H1 (cell line): Measurements from ENCODE around the gene SMARCD1. TPM values are rescaled to one million over a fixed set of nuclear protein-coding genes. Genes with fewer than 3 reads are reported as not detected.

Experiments used
- CTCF ChIA-PET: fragments of 300-600 bp; sonication (Branson Sonifier 250); formaldehyde crosslinking; loops from one replicate; lab custom pipeline; 2021; ENCODE audit not compliant: partially characterized antibody; lab: Charles Lee
- POLR2A ChIA-PET: fragments of 300-600 bp; sonication (Branson Sonifier 250); formaldehyde crosslinking; loops from one replicate; lab custom pipeline; 2021; ENCODE audit warnings: inconsistent platforms; ENCODE audit not compliant: partially characterized antibody; lab: Charles Lee
- DNase-seq, 2 experiments: peaks; one replicate each; pipeline versions ENCODE4 v3.0.0 to v3.0.0-alpha.2; 2010 to 2022; ENCODE audit warnings: low spot score in 2 of 2, low read depth in 1 of 2, mixed read lengths in 1 of 2
- FAIRE-seq: peaks from 2 replicates; lab custom pipeline; 2011; peaks lifted over from hg19 to GRCh38; lab: Jason Lieb, UNC
- H2AFZ ChIP-seq: 2 replicates; pipeline ENCODE4 v1.8.1; 2012; ENCODE audit warnings: low read length, inconsistent platforms
- H2AK5ac ChIP-seq: 2 replicates; pipeline ENCODE4 v1.6.1; 2013; ENCODE audit warnings: low read depth, low read length
- H2BK120ac ChIP-seq: replicated peaks from 2 replicates; pipeline ENCODE3; 2013; ENCODE audit warnings: low read depth, low read length, inconsistent platforms
- H2BK12ac ChIP-seq: 2 replicates; pipeline ENCODE4 v1.6.1; 2013; ENCODE audit warnings: low read depth, low read length
- H2BK15ac ChIP-seq: 2 replicates; pipeline ENCODE4 v1.6.1; 2013; ENCODE audit warnings: low read length
- H2BK20ac ChIP-seq: 2 replicates; pipeline ENCODE4 v1.6.1; 2013; ENCODE audit warnings: low read length
- H2BK5ac ChIP-seq: 2 replicates; pipeline ENCODE4 v1.6.1; 2013; ENCODE audit warnings: low read depth, low read length
- H3K14ac ChIP-seq: 2 replicates; pipeline ENCODE4 v1.6.1; 2013; ENCODE audit warnings: inconsistent platforms; ENCODE audit not compliant: insufficient read length
- H3K18ac ChIP-seq: 2 replicates; pipeline ENCODE4 v1.6.1; 2013; ENCODE audit warnings: low read length; ENCODE audit errors: extremely low read depth
- H3K23ac ChIP-seq: 2 replicates; pipeline ENCODE4 v1.6.1; 2013; ENCODE audit warnings: inconsistent platforms; ENCODE audit not compliant: insufficient read length
- H3K23me2 ChIP-seq: 2 replicates; pipeline ENCODE4 v1.6.1; 2013; ENCODE audit warnings: low read depth, low read length
- H3K27ac ChIP-seq: 2 replicates; pipeline ENCODE4 v1.6.1; 2011; ENCODE audit warnings: low read depth, low read length, inconsistent platforms
- H3K27me3 ChIP-seq, 4 experiments: replicated peaks in 1 of 4; 1 replicate in 1 of 4; 2 replicates in 3 of 4; pipeline versions ENCODE4 v1.6.1 to v1.8.1; 2011 to 2013; ENCODE audit warnings: low read length in 3 of 4, mild to moderate bottlenecking in 3 of 4, inconsistent platforms in 2 of 4, mixed read lengths in 2 of 4, moderate library complexity in 1 of 4; ENCODE audit not compliant: control insufficient read depth in 3 of 4, insufficient read depth in 3 of 4; ENCODE audit errors: extremely low read depth in 1 of 4
- H3K36me3 ChIP-seq, 4 experiments: 2 replicates each; pipeline versions ENCODE4 v1.6.1 to v1.8.1; 2011 to 2013; ENCODE audit warnings: mild to moderate bottlenecking in 4 of 4, low read length in 3 of 4, moderate library complexity in 2 of 4, control low read depth in 1 of 4, inconsistent platforms in 1 of 4; ENCODE audit not compliant: insufficient read depth in 4 of 4, control insufficient read depth in 2 of 4
- H3K4ac ChIP-seq: replicated peaks from 2 replicates; pipeline ENCODE3; 2013; ENCODE audit warnings: low read length, low read depth, mixed read lengths, inconsistent platforms; ENCODE audit not compliant: insufficient read length
- H3K4me1 ChIP-seq, 4 experiments: replicated peaks in 1 of 4; 1 replicate in 1 of 4; 2 replicates in 3 of 4; pipeline versions ENCODE4 v1.6.1 to v1.8.1; 2011 to 2013; ENCODE audit warnings: low read length in 3 of 4, inconsistent platforms in 2 of 4, mixed read lengths in 1 of 4; ENCODE audit not compliant: insufficient read depth in 4 of 4, control insufficient read depth in 3 of 4
- H3K4me2 ChIP-seq, 2 experiments: 2 replicates each; pipeline versions ENCODE4 v1.6.1 to v1.8.1; 2011 to 2013; ENCODE audit warnings: low read depth in 2 of 2, low read length in 2 of 2, control low read depth in 1 of 2, inconsistent platforms in 1 of 2, mild to moderate bottlenecking in 1 of 2; ENCODE audit not compliant: insufficient read depth in 1 of 2
- H3K4me3 ChIP-seq, 4 experiments: fragments of 200-600, 300-600 bp in 1 of 4; sonication (generic), shearing (Covaris generic), sonication (Bioruptor Twin) in 1 of 4; 2 replicates each; pipeline versions ENCODE4 v1.5.1 to v1.8.1; 2011 to 2016; ENCODE audit warnings: low read length in 4 of 4, low read depth in 3 of 4, control low read depth in 2 of 4, inconsistent platforms in 2 of 4, mild to moderate bottlenecking in 2 of 4, mixed read lengths in 1 of 4, moderate library complexity in 1 of 4; ENCODE audit not compliant: insufficient read depth in 2 of 4; ENCODE audit errors: extremely low read depth in 1 of 4
- H3K56ac ChIP-seq: replicated peaks from 2 replicates; pipeline ENCODE3; 2013; ENCODE audit warnings: low read depth, mild to moderate bottlenecking, mixed read lengths, low read length, inconsistent platforms; ENCODE audit not compliant: insufficient read length
- H3K79me1 ChIP-seq: 2 replicates; pipeline ENCODE4 v1.6.1; 2013; ENCODE audit warnings: low read depth, low read length, control low read depth
- H3K79me2 ChIP-seq, 2 experiments: 2 replicates each; pipeline versions ENCODE4 v1.6.1 to v1.8.1; 2012 to 2013; ENCODE audit warnings: low read length in 2 of 2, mild to moderate bottlenecking in 2 of 2, inconsistent platforms in 1 of 2; ENCODE audit not compliant: insufficient read depth in 2 of 2, control insufficient read depth in 1 of 2
- H3K9ac ChIP-seq, 4 experiments: replicated peaks in 1 of 4; 1 replicate in 1 of 4; 2 replicates in 3 of 4; pipeline versions ENCODE4 v1.6.1 to v1.8.1; 2011 to 2013; ENCODE audit warnings: low read depth in 3 of 4, low read length in 3 of 4, control low read depth in 2 of 4, mild to moderate bottlenecking in 2 of 4, moderate library complexity in 2 of 4, inconsistent platforms in 1 of 4; ENCODE audit errors: extremely low read depth in 1 of 4
- H3K9me3 ChIP-seq, 2 experiments: 2 replicates each; pipeline versions ENCODE4 v1.6.1 to v1.8.1; 2012 to 2013; ENCODE audit warnings: mild to moderate bottlenecking in 2 of 2, moderate library complexity in 2 of 2, control low read depth in 1 of 2, inconsistent platforms in 1 of 2, low read depth in 1 of 2, low read length in 1 of 2, mixed read lengths in 1 of 2; ENCODE audit not compliant: insufficient read depth in 2 of 2
- H4K20me1 ChIP-seq, 2 experiments: replicated peaks in 1 of 2; 2 replicates each; pipeline versions ENCODE3 to v1.8.1; 2011 to 2013; ENCODE audit warnings: inconsistent platforms in 2 of 2, low read length in 2 of 2, mild to moderate bottlenecking in 1 of 2; ENCODE audit not compliant: insufficient read depth in 2 of 2, control insufficient read depth in 1 of 2
- H4K5ac ChIP-seq: 2 replicates; pipeline ENCODE4 v1.6.1; 2013; ENCODE audit warnings: low read length, low read depth, mixed read lengths, inconsistent platforms; ENCODE audit not compliant: insufficient read length
- H4K8ac ChIP-seq: 2 replicates; pipeline ENCODE4 v1.8.0; 2013; ENCODE audit warnings: mild to moderate bottlenecking, moderate library complexity, low read length, inconsistent platforms; ENCODE audit not compliant: insufficient read depth; ENCODE audit errors: extremely low read depth
- H4K91ac ChIP-seq: replicated peaks from 2 replicates; pipeline ENCODE3; 2013; ENCODE audit warnings: low read length, mixed read lengths, inconsistent platforms; ENCODE audit not compliant: insufficient read length
- ASH2L ChIP-seq: fragments of 200-600, 300-600 bp; sonication (generic); IDR thresholded peaks from one replicate; pipeline ENCODE4 v1.7.1; 2017; ENCODE audit warnings: low read length
- SIX5 ChIP-seq: IDR thresholded peaks from 2 replicates; pipeline ENCODE4 v1.6.1; 2011; ENCODE audit warnings: mild to moderate bottlenecking, low read depth, low read length
- WGBS, 2 experiments: shearing (Covaris generic) in 1 of 2; methylation state at CpG; one replicate each; pipeline versions ENCODE4 v1.1.6 to v1.1.7; 2013 to 2015; ENCODE audit warnings: low lambda C conversion rate in 2 of 2, mixed read lengths in 2 of 2, inconsistent platforms in 1 of 2, low coverage in 1 of 2, missing lambda C conversion rate in 1 of 2; ENCODE audit not compliant: insufficient replicate concordance in 2 of 2, insufficient coverage in 1 of 2, insufficient read length in 1 of 2; ENCODE audit errors: extremely low coverage in 1 of 2, missing lambda C conversion rate in 1 of 2; 5-methylcytosine and 5-hydroxymethylcytosine counted together
- polyA plus RNA-seq, 7 experiments: library from polyadenylated mRNA; depleted of rRNA in 3 of 7; stranded (reverse) in 5 of 7; unstranded in 2 of 7; fragments of >200 nt in 5 of 7; fragments of 200-250 nt in 2 of 7; gene quantifications; 1 replicate in 5 of 7; 2 replicates in 1 of 7; 4 replicates in 1 of 7; pipeline versions ENCODE4 v1.2.1 to v1.2.3, GENCODE V29; 2011 to 2013; ENCODE audit warnings: missing spikeins in 2 of 7, mixed read lengths in 2 of 7
- total RNA-seq: library from RNA; stranded (reverse); fragmentation: NEBNext Ultra II Directional; extraction: Animal tissue kit (Norgen Biotek cat#: 25700); gene quantifications from 2 replicates; pipeline ENCODE4 v1.2.1, GENCODE V29; 2021

SMARCD1 gene
- total and polyA plus RNA-seq, 2 of the 8 experiments (the other 6 are each of a cell fraction or from before 2014, with no cell fraction given) = 128 to 130 TPM

- Histone ChIP-seq H2BK120ac (no peak overlapping the region), H3K4me1 (no peaks in the 10 kb centered on the region), H3K4me3 (no peak overlapping the region), H3K23me2 (no peaks in the 10 kb centered on the region), H4K91ac (no peak overlapping the region), H2AFZ (no peak overlapping the region), H2BK20ac (no peak overlapping the region), H3K14ac (no peak overlapping the region), H3K27ac (no peak overlapping the region), H3K56ac (no peak overlapping the region), H2BK12ac (no peak overlapping the region), H4K8ac (no peak overlapping the region), H3K18ac (no peak overlapping the region), H2BK15ac (no peak overlapping the region), H3K79me2 (no peaks in the 10 kb centered on the region), H3K36me3 (peaks cover 0 to 3% (median 0%) of the 10 kb centered on the region in 4 experiments; a peak in 1 of 8 replicates), H4K20me1 (peaks cover 0 to 2% of the 10 kb centered on the region in 2 experiments), H4K5ac (no peak overlapping the region), H3K23ac (no peak overlapping the region), H3K9me3 (no peaks in the 10 kb centered on the region), H3K79me1 (no peaks in the 10 kb centered on the region), H2AK5ac (no peak overlapping the region), H3K9ac (no peak overlapping the region), H2BK5ac (no peak overlapping the region), H3K4me2 (no peak overlapping the region), H3K4ac (no peak overlapping the region), H3K27me3 (no peaks in the 10 kb centered on the region)
- POLR2A ChIA-PET = interaction anchor here (0.6 to 27.1 kb wide), 6 partner anchors 9 to 75 kb away, joined by 3 to 457 read pairs (median 4); partner anchors contain the start of genes COX14, GPD1 and SMARCD1
- 81% methylated on average over 5 of the region's 5 CpGs; no CpG with 5 or more reads in 1 of the 2 experiments for WGBS, 2 experiments
- TF ChIP-seq SIX5 (no peak), ASH2L (no peak)
- FAIRE-seq (no peak), DNase-seq (no peak)
- CTCF ChIA-PET = interaction anchor here (1.4 to 32.9 kb wide), 3 partner anchors 11 to 36 kb away, joined by 4 to 625 read pairs (median 9); partner anchors contain the start of gene SMARCD1
Measured at GRCh38 chr12:50121641-50122040, 36.5 kb downstream of the SMARCD1 start.
